NCI-H2227 treated with DMSO at 0.1 percent for 48 hours (cell line): ENCODE results near the gene MAD1L1.
"Not testable (repeated sequence)": the region's sequence is repeated elsewhere in the genome, so short reads cannot be mapped to it uniquely, and the experiment has no call there.

Source experiments
- DNase-seq: peaks from one replicate; lab custom pipeline; 2025; lab: John Stamatoyannopoulos, UW

The MAD1L1 gene

DNA sequence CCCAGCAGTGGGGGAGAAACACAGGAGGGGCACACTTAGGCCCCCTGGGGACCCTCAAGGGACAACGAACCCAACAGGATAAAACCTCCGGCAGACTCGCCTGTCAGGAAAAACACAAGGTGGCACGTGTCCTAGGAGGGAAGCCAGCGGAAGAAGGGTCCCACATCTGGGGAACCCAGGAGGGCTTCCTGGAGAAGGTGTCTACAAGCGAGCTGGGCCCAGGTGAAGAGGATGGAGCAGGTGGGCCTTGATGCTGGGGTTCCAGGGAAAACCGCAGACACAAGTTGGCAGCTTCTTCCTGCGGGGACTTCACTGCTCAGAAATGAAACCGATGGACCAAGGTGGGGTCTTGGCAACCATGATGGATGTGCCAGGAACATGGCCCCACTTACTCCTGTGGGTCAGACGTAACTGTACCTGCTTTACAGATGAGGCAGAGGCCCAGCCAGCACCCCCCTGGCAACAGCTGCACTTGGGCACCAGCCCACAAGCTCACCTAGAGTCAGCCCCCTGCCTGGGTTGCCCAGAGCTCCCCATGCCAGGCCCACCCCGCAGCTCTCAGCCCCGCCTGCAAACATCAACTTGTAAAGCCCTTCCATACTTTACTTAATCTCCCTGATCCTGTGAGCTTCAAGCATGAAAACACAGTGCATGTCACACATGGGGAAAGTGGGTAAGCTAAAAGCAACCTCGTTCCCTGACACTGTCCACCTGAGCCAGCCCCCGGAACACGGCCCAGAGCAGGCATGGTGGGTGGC lies 337.7 kb downstream of the MAD1L1 start:
- no peak for DNase-seq

- DNase-seq: no peak
Measured at GRCh38 chr7:1894313-1894900, 338.3 kb downstream of the MAD1L1 start.

- no peak for DNase-seq
Measured at GRCh38 chr7:1893451-1893850, 339.3 kb downstream of the MAD1L1 start.

DNA sequence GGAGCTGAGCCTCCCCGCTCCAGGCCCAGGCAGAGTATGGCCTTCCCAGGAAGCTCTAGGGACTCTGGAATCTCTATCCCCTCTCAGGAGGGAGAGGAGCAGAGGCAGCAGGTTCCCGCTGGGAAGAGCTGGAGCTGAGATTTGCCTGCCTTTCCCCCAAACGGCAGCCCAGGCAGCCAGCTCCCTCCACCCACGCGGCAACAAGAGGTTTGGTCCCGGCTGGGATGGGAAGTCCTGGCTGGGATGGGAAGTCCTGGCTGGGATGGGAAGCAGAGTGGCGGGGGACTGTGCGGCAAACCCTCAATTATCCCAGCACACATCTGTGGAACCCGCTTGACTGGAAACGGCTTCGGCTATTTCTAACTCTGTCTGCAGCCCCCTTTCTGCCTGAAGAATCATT lies 339.7 kb downstream of the MAD1L1 start:
- DNase-seq: peak; percentile 26

- DNase-seq: no peak
Measured at GRCh38 chr7:1892011-1892965, 340.5 kb downstream of the MAD1L1 start.

- no peak for DNase-seq
Measured at GRCh38 chr7:1890289-1891235, 342.2 kb downstream of the MAD1L1 start.

- no peak for DNase-seq
Measured at GRCh38 chr7:1889556-1890181, 343.1 kb downstream of the MAD1L1 start.

DNA sequence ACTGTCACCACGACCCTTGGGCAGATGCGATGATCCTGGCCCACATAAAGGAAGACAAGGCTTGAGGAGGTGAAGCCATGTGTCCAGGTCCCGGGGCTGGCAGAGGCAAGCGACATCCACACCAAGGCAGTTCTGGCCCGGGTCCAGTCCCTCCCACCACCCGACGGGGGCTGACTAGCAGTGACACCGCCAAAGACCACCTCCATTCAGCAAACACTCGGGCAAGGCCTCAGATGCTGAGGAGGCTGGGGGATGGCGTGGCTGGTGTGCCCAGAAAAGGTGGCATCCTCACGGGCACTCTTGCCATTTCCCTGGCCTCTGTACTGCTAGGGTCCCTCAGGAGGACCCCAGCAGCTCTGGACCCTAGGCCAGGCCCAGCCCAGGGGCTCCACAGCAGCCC lies 343.7 kb downstream of the MAD1L1 start:
- no peak for DNase-seq

DNA sequence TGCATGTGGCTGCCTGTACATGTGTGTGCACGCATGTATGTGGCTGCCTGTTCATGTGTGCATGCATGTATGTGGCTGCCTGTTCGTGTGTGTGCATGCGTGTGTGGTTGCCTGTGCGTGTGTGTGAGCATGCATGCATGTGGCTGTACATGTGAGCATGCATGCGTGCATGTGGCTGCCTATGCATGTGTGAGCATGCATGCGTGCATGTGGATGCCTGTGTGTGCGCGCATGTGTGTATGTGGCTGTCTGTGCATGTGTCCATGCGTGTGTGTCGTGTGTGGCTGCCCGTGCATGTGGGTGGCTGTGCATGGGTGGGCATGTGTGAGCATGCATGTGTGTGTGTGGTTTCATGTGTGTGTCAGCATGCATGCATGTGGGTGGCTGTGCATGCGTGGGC lies 344.3 kb downstream of the MAD1L1 start:
- DNase-seq: no peak

DNA sequence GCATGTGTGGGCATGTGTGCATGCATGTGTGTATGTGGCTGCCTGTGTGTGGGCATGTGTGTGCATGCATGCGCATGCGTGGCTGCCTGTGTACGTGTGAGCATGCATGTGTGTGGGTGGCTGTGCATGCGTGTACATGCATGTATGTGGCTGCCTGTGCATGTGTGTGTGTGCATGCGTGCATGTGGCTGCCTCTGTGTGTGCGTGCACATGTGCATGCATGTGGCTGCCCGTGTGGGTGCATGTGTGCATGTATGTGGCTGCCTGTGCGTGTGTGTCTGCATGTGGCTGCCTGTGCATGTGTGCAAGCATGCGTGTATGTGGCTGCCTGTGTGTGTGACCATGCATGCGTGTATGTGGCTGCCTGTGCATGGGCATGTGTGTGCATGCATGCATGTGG lies 345.5 kb downstream of the MAD1L1 start:
- DNase-seq: no peak

DNA sequence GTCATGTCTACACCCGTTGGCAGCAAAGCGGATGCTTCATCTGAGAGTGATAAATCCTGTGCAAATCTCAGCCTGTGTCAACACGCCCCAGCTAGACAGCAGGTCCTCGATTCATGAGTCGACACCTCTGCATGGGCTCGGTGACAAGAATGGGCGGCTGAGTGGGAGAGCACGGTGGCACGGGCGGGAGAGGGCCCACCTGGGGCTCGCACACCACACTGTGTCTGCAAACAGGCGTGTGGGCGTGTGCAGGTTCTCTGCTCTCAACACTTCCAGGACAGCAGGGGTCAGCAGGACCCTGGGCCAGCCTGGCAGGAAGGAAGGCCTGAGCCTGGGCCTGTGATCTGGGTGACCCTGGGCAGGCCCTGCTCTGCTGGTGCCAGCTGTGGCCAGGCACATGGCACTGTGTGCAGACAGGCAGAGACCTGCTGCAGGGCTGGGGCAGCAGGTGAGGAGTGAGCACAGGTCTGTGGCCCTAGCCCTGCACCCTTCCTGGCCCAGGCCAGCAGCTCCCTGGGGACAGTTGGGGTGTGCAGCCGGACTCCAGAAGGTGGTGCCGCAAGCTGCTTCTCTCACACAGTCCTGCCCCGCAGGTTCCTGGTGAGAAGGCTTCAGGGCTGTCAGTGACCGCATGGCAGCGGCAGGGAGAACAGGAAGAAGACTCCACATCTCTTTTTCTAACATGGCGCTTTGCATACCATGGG lies 346.2 kb downstream of the MAD1L1 start:
- DNase-seq: no peak

DNA sequence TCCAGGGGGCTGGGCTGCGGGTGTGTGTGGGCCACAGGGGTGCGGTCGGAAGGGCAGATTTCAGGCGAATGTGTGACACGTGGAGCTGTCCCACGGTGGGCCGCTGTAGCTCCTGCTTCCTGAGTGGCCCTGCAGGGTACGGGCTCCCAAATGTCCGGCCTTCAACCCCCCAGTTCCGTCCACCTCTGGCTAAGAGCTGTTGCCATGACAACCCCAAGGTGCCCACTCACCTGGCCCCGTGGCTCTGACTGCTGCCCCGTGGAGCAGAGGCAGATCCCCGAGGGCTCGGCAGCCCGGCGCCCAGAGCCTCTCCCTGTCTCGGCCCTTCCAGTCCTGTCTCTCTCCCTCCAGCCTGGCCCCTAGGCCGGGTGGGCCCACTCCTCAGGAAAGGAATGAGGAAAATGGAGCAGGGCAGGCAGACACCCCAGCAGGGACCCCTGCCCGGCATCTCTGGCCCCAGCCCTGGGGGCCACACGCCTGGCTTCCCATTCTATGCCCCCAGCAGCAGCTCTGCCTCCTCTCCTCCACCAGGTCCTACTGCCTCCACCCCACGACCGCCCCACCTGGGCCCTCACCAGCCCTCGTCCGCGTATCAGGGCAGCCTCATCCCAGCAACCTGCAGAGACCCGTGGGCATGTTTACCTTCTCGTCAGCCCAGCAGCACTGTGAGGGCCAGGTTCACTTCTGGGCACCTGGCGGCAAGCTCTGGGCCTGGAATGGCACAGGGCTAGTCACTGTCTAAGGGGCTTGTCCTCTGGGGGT lies 347.1 kb downstream of the MAD1L1 start:
- DNase-seq: no peak

GRCh38 chr7:1884583-1885350 lies 348.0 kb downstream of the MAD1L1 start:
- no peak for DNase-seq

DNA sequence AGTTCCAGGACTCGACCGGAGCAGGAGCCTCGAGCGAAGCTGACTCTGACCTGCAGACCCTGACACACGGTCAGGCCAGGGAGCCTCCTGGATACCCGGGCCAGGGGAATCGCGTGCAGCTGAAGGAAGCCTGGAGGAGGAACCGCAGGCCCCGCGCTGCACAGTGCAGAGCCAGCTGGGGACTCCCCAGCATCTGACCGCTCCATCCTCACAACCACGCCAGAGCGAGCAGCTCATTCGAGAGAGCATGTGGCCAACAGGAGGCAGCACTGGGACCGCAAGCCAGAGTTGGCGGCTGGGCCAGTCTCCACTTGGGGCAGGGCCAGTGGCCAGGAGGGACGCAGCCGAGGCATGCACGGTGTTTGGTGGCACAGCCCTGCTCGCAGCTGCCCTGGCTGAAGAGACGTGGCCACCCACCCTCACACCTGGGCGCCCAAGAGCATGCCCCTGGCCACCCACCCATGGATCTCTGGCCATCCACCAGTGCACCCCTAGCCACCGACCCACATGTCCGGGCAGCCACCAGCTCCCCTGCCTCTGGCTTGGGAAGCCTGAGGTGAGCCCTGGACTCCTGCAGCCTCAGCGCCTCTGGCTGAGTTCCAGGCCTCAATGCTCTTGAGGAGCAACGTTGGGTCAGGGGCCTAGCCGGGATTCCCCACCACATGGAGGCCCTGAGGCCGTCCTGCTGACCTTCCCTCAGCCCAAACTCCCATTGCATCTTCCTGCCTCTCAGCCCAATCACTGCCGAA lies 348.7 kb downstream of the MAD1L1 start:
- no peak for DNase-seq

DNA sequence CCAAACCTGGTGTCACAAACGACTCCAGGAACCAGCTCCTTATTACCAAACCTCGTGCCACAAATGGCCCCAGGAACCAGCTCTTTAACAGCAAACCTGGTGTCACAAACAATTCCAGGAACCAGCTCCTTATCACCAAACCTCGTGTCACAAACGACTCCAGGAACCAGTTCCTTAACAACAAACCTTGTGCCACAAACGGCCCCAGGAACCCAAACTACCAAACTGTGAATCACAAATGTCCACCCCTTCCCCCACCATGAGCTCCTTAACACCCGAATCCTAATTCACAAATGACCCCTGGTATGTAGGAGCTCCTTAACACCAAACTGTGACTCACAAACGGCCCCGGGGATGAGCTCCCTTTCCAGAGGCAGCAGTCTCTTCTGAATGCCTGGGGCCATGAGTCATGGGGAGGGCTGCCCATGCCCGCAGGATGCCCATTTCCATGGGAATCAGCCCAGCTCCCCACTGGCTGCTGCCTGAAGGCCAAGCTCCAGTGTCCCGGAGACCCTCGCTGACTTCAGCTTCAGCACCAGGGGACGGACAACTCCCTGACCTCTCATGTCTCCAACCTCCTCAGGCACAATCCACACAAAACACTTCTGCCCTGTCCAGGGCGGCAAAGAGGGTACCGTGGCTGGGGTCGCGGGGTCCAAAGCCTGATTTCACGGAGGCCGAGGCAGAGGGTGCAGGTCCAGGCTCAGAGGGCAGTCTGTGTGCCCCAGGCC lies 349.5 kb downstream of the MAD1L1 start:
- DNase-seq: no peak

GRCh38 chr7:1882451-1882850 lies 350.3 kb downstream of the MAD1L1 start:
- DNase-seq: no peak

DNA sequence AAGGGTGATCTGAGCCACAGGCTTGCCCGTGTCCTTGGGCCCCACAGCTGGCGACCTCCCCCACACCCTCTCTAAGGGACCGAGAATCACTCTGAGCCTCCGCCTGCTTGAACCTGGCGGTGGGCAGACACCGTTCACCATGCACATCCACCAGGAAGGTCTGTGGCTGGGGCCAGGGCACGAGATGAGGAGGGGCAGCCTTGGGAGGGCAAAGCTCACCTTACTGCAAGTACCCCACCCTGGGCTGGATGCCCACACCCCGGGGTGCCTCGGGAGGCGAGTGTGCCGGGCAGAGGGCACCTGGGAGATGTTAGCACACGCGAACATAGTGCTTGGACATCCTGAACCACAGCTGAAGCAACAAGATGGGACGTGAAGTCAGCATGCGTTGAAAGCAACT lies 350.8 kb downstream of the MAD1L1 start:
- no peak for DNase-seq

GRCh38 chr7:1876641-1877040 lies 356.1 kb downstream of the MAD1L1 start:
- not testable (repeated sequence) for DNase-seq
